ENCODE measurements around the gene ATP9A.
"Not testable (repeated sequence)": the region's sequence is repeated elsewhere in the genome, so short reads cannot be mapped to it uniquely, and the experiment has no call there.

Gene ATP9A

DNA sequence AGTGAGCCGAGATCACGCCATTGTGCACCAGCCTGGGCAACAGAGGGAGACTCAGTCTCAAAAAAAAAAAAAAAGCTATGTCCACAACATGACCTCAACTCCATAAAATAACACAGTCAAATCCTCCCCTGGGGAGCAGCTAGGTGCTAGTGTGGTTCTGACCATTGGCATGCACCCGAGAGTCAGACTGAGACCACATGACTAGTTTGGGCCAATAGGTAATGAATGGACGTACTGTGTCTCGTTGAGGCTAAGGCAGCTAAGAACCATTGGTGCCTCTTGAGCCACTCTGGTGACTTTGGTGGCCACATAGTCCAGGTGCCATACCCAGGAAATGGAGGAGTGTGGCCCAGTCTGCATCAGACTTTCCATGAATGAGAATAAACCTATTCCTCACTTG is 40.3 kb downstream of the ATP9A start:
- H3K4me3 ChIP-seq (ENCODE audit: low read depth, low read length), result no peak overlapping the region

- H3K4me3 ChIP-seq (ENCODE audit: low read depth, low read length), result no peak overlapping the region
Measured at GRCh38 chr20:51725584-51726176, 42.5 kb downstream of the ATP9A start.

DNA sequence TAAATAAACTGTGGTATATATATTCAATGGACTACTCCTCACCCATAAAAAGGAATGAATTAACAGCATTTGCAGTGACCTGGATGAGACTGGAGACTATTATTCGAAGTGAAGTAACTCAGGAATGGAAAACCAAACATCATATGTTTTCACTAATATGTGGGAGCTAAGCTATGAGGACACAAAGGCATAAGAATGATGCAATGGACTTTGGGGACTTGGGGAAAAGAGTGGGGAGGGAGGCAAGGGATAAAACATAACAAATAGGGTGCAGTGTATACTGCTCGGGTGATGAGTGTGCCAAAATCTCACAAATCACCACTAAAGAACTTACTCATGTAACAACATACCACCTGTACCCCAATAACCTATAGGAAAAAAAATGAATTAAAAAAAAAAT is 45.2 kb downstream of the ATP9A start:
- not testable (repeated sequence) for H3K4me3 ChIP-seq (ENCODE audit: low read depth, low read length)

GRCh38 chr20:51722246-51722645 is 45.9 kb downstream of the ATP9A start:
- H3K4me3 ChIP-seq (ENCODE audit: low read depth, low read length), result not testable (repeated sequence)

DNA sequence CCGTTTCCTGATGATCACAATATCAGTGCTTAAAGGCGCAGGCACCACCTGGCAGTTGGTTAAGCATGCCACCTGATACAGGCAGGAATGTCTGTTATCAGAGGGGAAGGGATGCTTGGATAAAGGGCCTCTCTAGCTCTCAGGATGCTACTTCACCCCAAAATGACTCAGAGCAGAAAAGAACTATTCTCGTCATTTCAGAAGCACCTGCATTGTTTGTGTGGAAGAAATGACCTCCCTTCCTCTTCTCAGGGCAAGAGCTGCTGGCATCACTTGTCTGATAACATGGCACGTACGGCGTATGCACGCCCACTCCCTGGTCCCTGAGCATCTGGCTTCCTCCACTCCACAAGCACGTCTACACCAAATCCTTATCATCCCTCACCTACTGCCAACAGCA is 47.3 kb downstream of the ATP9A start:
- no peak overlapping the region for H3K4me3 ChIP-seq (ENCODE audit: low read depth, low read length)

DNA sequence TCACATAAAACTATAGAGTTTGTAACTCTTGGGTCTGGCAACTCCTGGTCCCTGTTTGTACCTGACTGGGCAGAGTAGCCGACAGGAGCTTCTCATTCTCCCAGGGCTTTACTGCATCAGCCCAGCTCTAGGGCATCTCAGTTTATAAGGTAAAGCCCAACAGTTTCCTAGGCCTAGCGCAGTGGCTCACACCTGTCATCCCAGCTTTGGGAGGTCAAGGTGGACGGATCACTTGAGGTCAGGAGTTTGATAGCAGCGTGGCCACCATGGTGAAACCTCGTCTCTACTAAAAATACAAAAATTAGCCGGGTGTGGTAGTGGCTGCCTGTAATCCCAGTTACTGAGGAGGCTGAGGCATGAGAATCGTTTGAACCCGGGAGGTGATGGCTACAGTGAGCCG is 47.8 kb downstream of the ATP9A start:
- H3K4me3 ChIP-seq (ENCODE audit: low read depth, low read length), result no peak overlapping the region

DNA sequence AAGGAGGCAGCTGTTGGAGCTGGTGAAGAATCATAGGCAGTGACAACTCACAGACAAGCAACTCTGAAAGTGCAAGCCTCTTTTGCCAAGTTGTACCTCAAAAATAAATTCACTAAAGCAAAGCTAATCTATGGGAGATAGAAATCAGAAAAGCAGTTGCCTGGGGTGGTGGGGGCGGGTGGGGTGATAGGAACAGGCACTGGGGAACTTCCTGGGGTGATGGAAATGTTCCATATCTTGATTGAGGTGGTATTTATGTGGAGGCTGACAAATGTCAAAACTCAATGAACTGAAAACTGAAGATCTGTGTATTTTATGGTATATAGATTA is 52.4 kb downstream of the ATP9A start:
- H3K4me3 ChIP-seq (ENCODE audit: low read depth, low read length), result no peak overlapping the region

- H3K4me3 ChIP-seq (ENCODE audit: low read depth, low read length), result no peak overlapping the region
Measured at GRCh38 chr20:51715163-51715855, 52.9 kb downstream of the ATP9A start.

DNA sequence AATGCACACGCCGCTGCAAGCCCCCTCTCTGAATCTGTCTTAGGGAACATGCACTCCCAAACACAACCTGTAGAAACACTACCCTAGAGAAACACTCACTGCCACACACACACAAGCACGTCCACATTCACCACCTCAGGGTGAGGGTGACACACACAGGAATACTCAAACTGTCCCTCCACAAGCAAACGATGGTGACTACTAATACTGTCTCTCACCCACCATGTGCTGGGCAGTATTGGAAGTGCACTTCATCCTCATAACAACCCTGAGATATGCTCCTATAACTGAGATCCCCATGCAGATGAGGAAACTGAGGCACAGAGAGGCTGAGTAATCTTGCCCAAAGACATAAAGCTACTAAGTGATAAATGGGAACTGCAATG is 55.0 kb downstream of the ATP9A start:
- H3K4me3 ChIP-seq (ENCODE audit: low read depth, low read length), result no peak overlapping the region

- H3K4me3 ChIP-seq (ENCODE audit: low read depth, low read length), result no peak overlapping the region
Measured at GRCh38 chr20:51712501-51713212, 55.5 kb downstream of the ATP9A start.

DNA sequence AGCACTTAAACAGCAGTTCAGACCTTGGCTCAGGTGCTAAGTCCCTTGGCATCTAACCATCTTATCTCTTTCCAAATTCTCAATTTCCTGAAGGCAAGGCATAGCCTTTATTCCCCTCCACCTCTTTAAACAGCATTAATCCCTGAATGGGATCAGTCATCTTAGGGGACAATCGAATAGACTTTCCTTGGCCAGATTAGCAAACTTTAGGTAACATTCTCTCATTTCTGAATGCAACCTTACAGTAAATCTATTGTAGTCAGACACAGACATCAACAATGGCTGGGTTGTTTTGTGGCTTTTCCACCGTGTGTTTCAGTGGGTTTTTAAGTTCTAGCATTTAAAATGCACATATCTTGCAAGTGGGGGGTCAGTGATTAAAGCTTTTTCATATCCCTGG is 56.8 kb downstream of the ATP9A start:
- H3K4me3 ChIP-seq (ENCODE audit: low read depth, low read length), result no peak overlapping the region

DNA sequence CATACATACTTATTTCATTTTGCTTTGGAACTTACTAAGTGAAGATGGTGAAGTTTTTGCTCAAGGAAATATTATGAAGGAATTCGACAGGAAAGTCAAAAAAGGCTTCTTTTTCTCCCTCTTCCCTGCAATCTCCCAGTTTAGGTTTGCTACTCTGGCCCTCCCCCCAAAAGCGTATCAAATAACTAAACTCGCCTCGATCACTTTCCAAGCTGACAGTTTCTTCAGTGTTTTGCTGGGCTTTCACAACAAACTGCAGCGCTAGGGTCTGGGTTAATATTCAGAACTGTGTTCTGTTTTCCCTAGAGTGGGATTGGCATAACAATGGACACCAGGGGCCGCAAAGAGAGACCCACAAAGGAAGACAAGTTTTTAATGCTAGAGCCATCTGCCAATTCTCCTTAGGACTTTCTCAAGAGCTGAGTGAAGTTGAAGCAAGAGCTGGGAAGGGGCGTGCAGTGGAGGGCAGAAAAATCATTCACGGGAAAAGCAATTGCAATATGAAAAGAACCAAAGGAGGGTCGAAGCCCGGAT is 57.8 kb downstream of the ATP9A start:
- H3K4me3 ChIP-seq (ENCODE audit: low read depth, low read length), result no peak overlapping the region

GRCh38 chr20:51705400-51705799 is 62.8 kb downstream of the ATP9A start:
- H3K4me3 ChIP-seq (ENCODE audit: low read depth, low read length), result no peak overlapping the region

GRCh38 chr20:51703400-51704287 is 64.5 kb downstream of the ATP9A start:
- no peak overlapping the region for H3K4me3 ChIP-seq (ENCODE audit: low read depth, low read length)

DNA sequence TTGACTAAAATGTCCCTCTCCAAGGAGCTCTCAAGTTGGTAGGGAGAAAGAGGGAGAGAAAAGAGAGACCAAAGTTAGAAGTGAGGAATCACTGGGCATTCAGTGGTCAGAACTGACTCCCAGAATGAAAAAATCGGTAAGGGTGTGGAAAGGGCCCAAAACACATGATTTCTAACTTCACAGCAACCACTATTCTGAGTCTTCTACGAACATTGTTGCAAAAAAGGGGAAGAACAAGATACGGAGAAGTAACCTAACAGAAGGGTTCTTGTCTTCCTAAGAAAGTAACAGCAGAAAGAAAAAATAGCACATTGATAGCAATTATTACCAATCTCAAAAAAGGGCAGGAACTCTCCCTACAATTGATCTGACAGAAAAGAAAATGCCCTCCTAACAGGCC is 65.6 kb downstream of the ATP9A start:
- H3K4me3 ChIP-seq (ENCODE audit: low read depth, low read length), result no peak overlapping the region

DNA sequence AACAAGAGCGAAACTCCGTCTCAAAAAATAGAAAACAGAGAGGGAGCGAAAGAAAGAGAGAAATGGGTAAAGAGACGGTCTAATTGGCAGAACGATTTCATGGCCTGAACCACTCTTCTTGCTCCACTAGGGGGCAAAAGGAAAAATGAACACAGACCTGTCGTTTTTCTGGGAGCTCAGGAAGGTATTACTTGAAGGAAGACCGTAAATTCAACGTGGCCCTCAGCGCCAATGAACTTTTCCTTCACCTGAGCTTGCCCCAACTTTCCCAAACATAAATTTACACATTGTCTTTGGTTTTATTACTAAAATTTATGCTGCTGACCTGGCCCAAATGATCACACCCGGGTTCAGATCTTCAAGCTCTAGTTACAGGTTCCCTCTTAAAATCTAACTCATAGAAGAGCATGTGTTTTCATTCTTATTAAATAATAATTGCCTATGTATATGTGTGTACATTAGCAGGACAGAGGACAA is 67.3 kb downstream of the ATP9A start:
- H3K4me3 ChIP-seq (ENCODE audit: low read depth, low read length), result no peak overlapping the region

GRCh38 chr20:51698252-51698651 is 69.9 kb downstream of the ATP9A start:
- no peak overlapping the region for H3K4me3 ChIP-seq (ENCODE audit: low read depth, low read length)

DNA sequence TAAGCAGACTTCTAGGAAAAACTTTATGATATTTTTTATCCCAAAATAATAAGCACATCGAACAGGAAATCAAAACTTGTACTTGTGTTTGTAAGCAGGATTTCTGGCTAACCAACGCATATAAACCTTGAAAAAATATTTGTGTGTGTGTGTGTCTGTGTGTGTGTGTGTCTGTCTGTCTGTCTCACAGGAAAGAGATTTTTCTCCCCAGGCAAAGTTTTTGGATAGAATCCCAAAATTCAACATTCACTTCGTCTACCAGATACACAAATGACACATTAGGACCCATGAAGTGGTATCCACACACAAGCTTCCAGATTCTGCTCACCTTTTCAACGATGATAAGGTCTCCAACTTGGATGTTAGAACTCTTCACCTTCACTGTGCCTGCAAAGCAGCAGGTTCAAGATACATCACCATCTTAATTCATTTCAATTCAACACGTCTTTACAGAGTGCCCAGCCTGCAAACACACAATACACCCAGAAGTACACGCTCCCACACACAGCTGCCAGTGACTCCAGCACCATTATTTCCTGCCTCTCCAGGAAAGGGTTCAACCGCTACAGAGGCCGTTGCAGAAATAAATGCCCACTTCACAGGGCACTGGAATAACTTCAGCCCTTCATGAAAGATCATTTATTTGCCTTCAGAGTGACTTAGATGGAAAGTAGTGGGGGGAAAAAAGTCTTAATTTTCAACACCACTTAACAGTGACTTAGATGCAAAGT is 70.9 kb downstream of the ATP9A start:
- H3K4me3 ChIP-seq (ENCODE audit: low read depth, low read length), result no peak overlapping the region

- no peak overlapping the region for H3K4me3 ChIP-seq (ENCODE audit: low read depth, low read length)
Measured at GRCh38 chr20:51696304-51697071, 71.7 kb downstream of the ATP9A start.

Data from iPS-11a (cell line).